ENCODE results near the gene GYG1. TPM values are rescaled to one million over a fixed set of nuclear protein-coding genes. Genes with fewer than 3 reads are reported as not detected.

Gene GYG1
- total RNA-seq, 1 experiment from 2014 or later, result 28.0 TPM

DNA sequence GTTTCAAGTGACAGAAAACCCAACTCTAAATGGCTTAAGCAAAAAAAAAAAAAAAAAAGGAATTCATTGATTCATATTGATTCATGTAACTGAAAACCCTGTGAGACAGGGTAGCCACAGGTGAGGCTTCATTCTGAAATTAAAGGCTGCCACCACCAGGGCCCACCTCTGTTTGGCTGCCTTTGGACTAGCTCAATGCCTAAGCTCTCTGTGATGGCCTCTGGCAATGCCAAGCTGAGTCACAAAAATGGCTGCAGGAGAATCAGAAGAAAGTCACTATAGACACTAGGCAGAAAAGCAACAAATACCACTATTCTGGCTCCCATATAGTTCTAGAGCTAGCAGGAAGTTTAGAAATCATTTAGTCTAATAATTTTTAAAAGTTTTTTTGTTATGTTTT, 38.2 kb upstream of the GYG1 start:
- Mint-ChIP-seq H3K9me3 (ENCODE audit: unreplicated experiment) (no peaks in the 10 kb centered on the region), H3K4me1 (ENCODE audit: low read depth, unreplicated experiment) (no peaks in the 10 kb centered on the region), H3K27ac (ENCODE audit: unreplicated experiment) (no peak overlapping the region), H3K4me3 (ENCODE audit: unreplicated experiment) (no peak overlapping the region), H3K27me3 (ENCODE audit: insufficient read depth, unreplicated experiment) (no peaks in the 10 kb centered on the region), H3K36me3 (ENCODE audit: insufficient read depth, unreplicated experiment) (no peaks in the 10 kb centered on the region)
- Histone ChIP-seq H3K36me3 (ENCODE audit: control insufficient read depth, insufficient read depth, low read length) (no peaks in the 10 kb centered on the region), H3K9me3 (no peaks in the 10 kb centered on the region), H3K4me3 (ENCODE audit: low read depth, low read length) (no peak overlapping the region), H3K27me3 (replicated peaks; ENCODE audit: control insufficient read depth, insufficient read depth, low read length) (no peaks in the 10 kb centered on the region), H3K4me1 (peaks cover 4% of the 10 kb centered on the region; the same call in 1 of the 2 replicates)
- intact Hi-C loops (cut with micrococcal nuclease; ENCODE audit: unreplicated experiment), result loop anchor here (10.0 kb wide), 2 partner anchors 442 to 532 kb away; no protein-coding TSS in a partner anchor
- CTCF ChIA-PET, result interaction anchor here (0.7 kb wide), 1 partner anchor 535 kb away, joined by 6 read pairs; no protein-coding TSS in a partner anchor
- TF ChIP-seq, protein P1, sequence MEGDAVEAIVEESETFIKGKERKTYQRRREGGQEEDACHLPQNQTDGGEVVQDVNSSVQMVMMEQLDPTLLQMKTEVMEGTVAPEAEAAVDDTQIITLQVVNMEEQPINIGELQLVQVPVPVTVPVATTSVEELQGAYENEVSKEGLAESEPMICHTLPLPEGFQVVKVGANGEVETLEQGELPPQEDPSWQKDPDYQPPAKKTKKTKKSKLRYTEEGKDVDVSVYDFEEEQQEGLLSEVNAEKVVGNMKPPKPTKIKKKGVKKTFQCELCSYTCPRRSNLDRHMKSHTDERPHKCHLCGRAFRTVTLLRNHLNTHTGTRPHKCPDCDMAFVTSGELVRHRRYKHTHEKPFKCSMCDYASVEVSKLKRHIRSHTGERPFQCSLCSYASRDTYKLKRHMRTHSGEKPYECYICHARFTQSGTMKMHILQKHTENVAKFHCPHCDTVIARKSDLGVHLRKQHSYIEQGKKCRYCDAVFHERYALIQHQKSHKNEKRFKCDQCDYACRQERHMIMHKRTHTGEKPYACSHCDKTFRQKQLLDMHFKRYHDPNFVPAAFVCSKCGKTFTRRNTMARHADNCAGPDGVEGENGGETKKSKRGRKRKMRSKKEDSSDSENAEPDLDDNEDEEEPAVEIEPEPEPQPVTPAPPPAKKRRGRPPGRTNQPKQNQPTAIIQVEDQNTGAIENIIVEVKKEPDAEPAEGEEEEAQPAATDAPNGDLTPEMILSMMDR (IDR thresholded peaks at IDR 0.05; ENCODE audit: insufficient read depth in 1 of 2, low read depth in 1 of 2, low read length in 1 of 2, severe bottlenecking in 1 of 2, unreplicated experiment in 1 of 2), result no peak
- POLR2A ChIA-PET, result no interaction called here
- no TSS peak for BruUV-seq (replicated peaks)
- DNase-seq, result no peak

DNA sequence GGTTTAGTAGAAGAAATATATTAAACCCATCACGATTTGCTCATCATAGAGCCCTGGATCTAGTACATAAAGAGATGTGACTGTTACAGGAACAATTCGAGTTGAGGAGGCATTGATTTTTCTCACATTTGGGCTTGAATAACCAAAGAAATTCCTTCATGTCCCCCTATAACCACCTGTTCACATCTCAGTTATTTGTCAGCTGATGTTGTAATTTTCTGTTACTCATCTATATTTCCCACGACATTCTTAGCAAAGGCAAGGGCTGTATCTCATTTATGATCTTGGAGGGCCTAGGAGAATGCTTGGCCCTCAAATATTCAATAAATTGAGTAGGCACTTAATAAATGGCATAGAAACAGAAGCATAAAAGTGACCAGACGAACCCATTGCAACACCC, 36.4 kb upstream of the GYG1 start:
- TF ChIP-seq, protein P1 (IDR thresholded peaks at IDR 0.05; ENCODE audit: insufficient read depth in 1 of 2, low read depth in 1 of 2, low read length in 1 of 2, severe bottlenecking in 1 of 2, unreplicated experiment in 1 of 2), result no peak
- H3K4me1 Mint-ChIP-seq (ENCODE audit: low read depth, unreplicated experiment), result no peaks in the 10 kb centered on the region
- H3K36me3 Mint-ChIP-seq (ENCODE audit: insufficient read depth, unreplicated experiment), result no peaks in the 10 kb centered on the region
- no TSS peak for BruUV-seq (replicated peaks)
- peaks cover 4% of the 10 kb centered on the region for H3K27me3 Mint-ChIP-seq (ENCODE audit: insufficient read depth, unreplicated experiment)
- no peaks in the 10 kb centered on the region for H3K36me3 ChIP-seq (ENCODE audit: control insufficient read depth, insufficient read depth, low read length)
- peaks cover 4% of the 10 kb centered on the region; the same call in 1 of the 2 replicates for H3K4me1 ChIP-seq
- H3K27ac Mint-ChIP-seq (ENCODE audit: unreplicated experiment), result no peak overlapping the region
- CTCF ChIA-PET, result interaction anchor here (0.5 to 1.4 kb wide), 24 partner anchors 8 to 1229 kb away, joined by 3 to 16 read pairs (median 5); no protein-coding TSS in a partner anchor
- POLR2A ChIA-PET, result no interaction called here
- intact Hi-C loops (cut with micrococcal nuclease; ENCODE audit: unreplicated experiment), result loop anchor here (1.0 to 10.0 kb wide), 7 partner anchors 36 to 530 kb away; partner anchors contain the start of gene GYG1
- no peaks in the 10 kb centered on the region; the same call in 1 of the 2 replicates for H3K27me3 ChIP-seq (replicated peaks; ENCODE audit: control insufficient read depth, insufficient read depth, low read length)
- H3K9me3 ChIP-seq, result no peaks in the 10 kb centered on the region
- no peak overlapping the region for H3K4me3 ChIP-seq (ENCODE audit: low read depth, low read length)
- no peaks in the 10 kb centered on the region for H3K9me3 Mint-ChIP-seq (ENCODE audit: unreplicated experiment)
- no peak for DNase-seq
- no peak overlapping the region for H3K4me3 Mint-ChIP-seq (ENCODE audit: unreplicated experiment)

DNA sequence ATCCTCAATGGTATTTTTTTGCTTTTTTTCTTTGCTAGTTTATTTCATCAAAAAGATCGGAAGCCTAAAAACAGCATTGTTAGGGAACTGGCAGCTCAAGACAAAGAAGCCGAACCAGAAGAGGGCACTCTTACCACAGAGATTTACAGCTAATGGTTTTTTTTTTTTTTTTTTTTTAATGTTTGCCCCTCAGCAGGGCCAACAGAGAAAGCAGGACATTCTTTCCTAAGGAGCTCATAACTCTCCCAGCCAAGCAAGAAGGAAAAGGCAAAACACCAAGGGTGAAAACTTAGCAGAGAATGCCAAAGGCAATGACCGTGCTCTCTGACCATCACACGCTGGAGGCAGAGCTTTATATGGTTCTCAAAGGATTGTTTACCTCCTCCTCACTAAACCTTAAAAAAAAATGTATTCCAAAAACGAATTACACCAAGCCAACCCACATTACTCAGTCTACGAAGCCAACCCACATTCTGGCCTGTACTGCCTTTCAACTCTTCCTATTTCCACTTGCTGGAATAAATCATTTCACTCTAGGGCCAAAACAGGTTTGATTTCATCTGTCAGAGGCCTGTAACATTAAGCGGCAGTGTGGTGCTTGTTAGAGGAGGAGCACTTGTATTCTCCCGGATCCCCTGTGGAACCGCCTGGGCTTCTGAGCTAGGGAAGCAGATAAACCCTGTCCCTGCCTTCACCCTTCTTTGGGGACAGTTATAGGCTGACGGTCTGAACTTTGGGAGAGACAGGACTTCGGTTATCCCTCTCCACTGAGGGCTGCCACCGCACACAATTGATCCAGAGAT, 35.6 kb upstream of the GYG1 start:
- Histone ChIP-seq H3K9me3 (no peaks in the 10 kb centered on the region), H3K4me3 (ENCODE audit: low read depth, low read length) (no peak overlapping the region), H3K4me1 (peaks cover 4% of the 10 kb centered on the region; the same call in 1 of the 2 replicates), H3K27me3 (replicated peaks; ENCODE audit: control insufficient read depth, insufficient read depth, low read length) (no peaks in the 10 kb centered on the region; the same call in 1 of the 2 replicates), H3K36me3 (ENCODE audit: control insufficient read depth, insufficient read depth, low read length) (no peaks in the 10 kb centered on the region)
- intact Hi-C loops (cut with micrococcal nuclease; ENCODE audit: unreplicated experiment), result loop anchor here (1.0 to 10.0 kb wide), 7 partner anchors 36 to 529 kb away; partner anchors contain the start of gene GYG1
- peaks cover 4% of the 10 kb centered on the region for H3K27me3 Mint-ChIP-seq (ENCODE audit: insufficient read depth, unreplicated experiment)
- TF ChIP-seq, protein P1 (IDR thresholded peaks at IDR 0.05; ENCODE audit: insufficient read depth in 1 of 2, low read depth in 1 of 2, low read length in 1 of 2, severe bottlenecking in 1 of 2, unreplicated experiment in 1 of 2), result peak; percentile 29 to 77
- no TSS peak for BruUV-seq (replicated peaks)
- H3K36me3 Mint-ChIP-seq (ENCODE audit: insufficient read depth, unreplicated experiment), result no peaks in the 10 kb centered on the region
- H3K27ac Mint-ChIP-seq (ENCODE audit: unreplicated experiment), result no peak overlapping the region
- H3K4me1 Mint-ChIP-seq (ENCODE audit: low read depth, unreplicated experiment), result no peaks in the 10 kb centered on the region
- peak; percentile 41 to 59 for DNase-seq
- H3K9me3 Mint-ChIP-seq (ENCODE audit: unreplicated experiment), result no peaks in the 10 kb centered on the region
- no peak overlapping the region for H3K4me3 Mint-ChIP-seq (ENCODE audit: unreplicated experiment)
- POLR2A ChIA-PET, result interaction anchor here (0.6 kb wide), 1 partner anchor 174 kb away, joined by 3 read pairs; no protein-coding TSS in a partner anchor
- CTCF ChIA-PET, result interaction anchor here (0.5 to 1.4 kb wide), 34 partner anchors 9 to 1228 kb away, joined by 3 to 16 read pairs (median 5); partner anchors contain the start of gene TM4SF18

Measured in Caco-2 (cell line).